Adrenal gland (tissue), 12 donors: ENCODE results near the gene AGO4. TPM values are rescaled to one million over a fixed set of nuclear protein-coding genes. Genes with fewer than 3 reads are reported as not detected.

Experiments used
- DNase-seq, 7 donors: peaks; one replicate each; pipeline ENCODE4 v3.0.0-alpha.2; 2019 to 2020
- H3K27ac ChIP-seq, 5 donors: fragments of 200-600 bp; sonication (generic) in 4 of 5; 1 replicate in 3 of 5; 2 replicates in 2 of 5; pipeline versions ENCODE4 v1.5.1 to v1.8.0; 2016 to 2020; ENCODE audit warnings: mild to moderate bottlenecking in 1 of 5
- H3K27me3 ChIP-seq: fragments of 200-600 bp; 2 replicates; pipeline ENCODE4 v1.8.0; 2021
- H3K36me3 ChIP-seq, 2 donors: fragments of 200-600 bp; replicated peaks in 1 of 2; 1 replicate in 1 of 2; 2 replicates in 1 of 2; pipeline versions ENCODE4 v1.5.1 to v1.8.0; 2018 to 2022
- H3K4me1 ChIP-seq, 2 donors: fragments of 200-600 bp; replicated peaks in 1 of 2; 1 replicate in 1 of 2; 2 replicates in 1 of 2; pipeline versions ENCODE4 v1.5.1 to v1.8.0; 2018 to 2021
- H3K4me3 ChIP-seq, 4 donors: fragments of 200-600 bp; sonication (generic) in 3 of 4; one replicate each; pipeline ENCODE4 v1.5.1; 2016 to 2018
- H3K9me3 ChIP-seq, 3 donors: fragments of 200-600 bp; sonication (generic) in 1 of 3; replicated peaks in 1 of 3; 1 replicate in 2 of 3; 2 replicates in 1 of 3; pipeline versions ENCODE4 v1.5.1 to v1.8.0; 2016 to 2021
- POLR2A ChIP-seq, 2 donors: fragments of 450-650 bp; IDR thresholded peaks; one replicate each; pipeline ENCODE4 v1.6.1; 2017; ENCODE audit warnings: antibody characterized with exemption in 2 of 2, mild to moderate bottlenecking in 2 of 2, moderate library complexity in 1 of 2
- WGBS, 4 donors: extraction: QIAGEN DNeasy Blood & Tissue Kit in 2 of 4; methylation state at CpG; one replicate each; pipeline versions ENCODE4 v1.1.5 to v1.1.7; 2013 to 2017; 5-methylcytosine and 5-hydroxymethylcytosine counted together
- intact Hi-C, 2 donors: fragments of 100-400 bp; cut with DNase I; formaldehyde crosslinking; loops; one replicate each; pipeline versions ENCODE4 v1.14.1 to v1.15.0; 2022 to 2023
- polyA plus RNA-seq, 3 donors: library from polyadenylated mRNA; stranded (reverse); fragments of 200-250 nt in 2 of 3; fragments of 350-450 nt in 1 of 3; fragmentation: Illumina TruSeq in 1 of 3; extraction: RNeasy Lipid Tissue Mini Kit (QIAGEN cat#74804) in 1 of 3; gene quantifications; one replicate each; pipeline ENCODE4 v1.2.3, GENCODE V29; 2013 to 2014
- total RNA-seq, 9 donors: library from RNA; depleted of rRNA in 4 of 9; stranded (reverse); fragments of >200 nt in 4 of 9; fragments of 120-200 nt in 1 of 9; fragmentation: NEBNext Ultra II Directional in 1 of 9; extraction: Animal tissue kit (Norgen Biotek cat#: 25700) in 1 of 9; gene quantifications; one replicate each; pipeline versions ENCODE4 v1.1.0 to v1.2.4, GENCODE V29; 2013 to 2023
- TF ChIP-seq, protein P1 (sequence below), 6 experiments: fragments of 450-650 bp in 4 of 6; fragments of 200-600 bp in 2 of 6; sonication (generic) in 1 of 6; IDR thresholded peaks; 1 replicate in 5 of 6; 2 replicates in 1 of 6; pipeline versions ENCODE4 v1.5.1 to v1.8.0; 2016 to 2021; ENCODE audit warnings: antibody characterized with exemption in 6 of 6, mild to moderate bottlenecking in 2 of 6, moderate library complexity in 1 of 6
- donor health status: healthy with polysubstance abuse.
- donor health status: Bipolar disorder and iron deficiency.
- donor health status: DM: yes; HTN: yes; CAD: no.
- donor health status: DM: no; HTN: no; CAD: no.
- donor health status: DM: no; HTN: no; CAD: no.
- donor health status: DM: yes; HTN: yes; CAD: no.

The AGO4 gene
- total and polyA plus RNA-seq, 12 donors, result 4.0 to 12.0 (median 8.4) TPM

DNA sequence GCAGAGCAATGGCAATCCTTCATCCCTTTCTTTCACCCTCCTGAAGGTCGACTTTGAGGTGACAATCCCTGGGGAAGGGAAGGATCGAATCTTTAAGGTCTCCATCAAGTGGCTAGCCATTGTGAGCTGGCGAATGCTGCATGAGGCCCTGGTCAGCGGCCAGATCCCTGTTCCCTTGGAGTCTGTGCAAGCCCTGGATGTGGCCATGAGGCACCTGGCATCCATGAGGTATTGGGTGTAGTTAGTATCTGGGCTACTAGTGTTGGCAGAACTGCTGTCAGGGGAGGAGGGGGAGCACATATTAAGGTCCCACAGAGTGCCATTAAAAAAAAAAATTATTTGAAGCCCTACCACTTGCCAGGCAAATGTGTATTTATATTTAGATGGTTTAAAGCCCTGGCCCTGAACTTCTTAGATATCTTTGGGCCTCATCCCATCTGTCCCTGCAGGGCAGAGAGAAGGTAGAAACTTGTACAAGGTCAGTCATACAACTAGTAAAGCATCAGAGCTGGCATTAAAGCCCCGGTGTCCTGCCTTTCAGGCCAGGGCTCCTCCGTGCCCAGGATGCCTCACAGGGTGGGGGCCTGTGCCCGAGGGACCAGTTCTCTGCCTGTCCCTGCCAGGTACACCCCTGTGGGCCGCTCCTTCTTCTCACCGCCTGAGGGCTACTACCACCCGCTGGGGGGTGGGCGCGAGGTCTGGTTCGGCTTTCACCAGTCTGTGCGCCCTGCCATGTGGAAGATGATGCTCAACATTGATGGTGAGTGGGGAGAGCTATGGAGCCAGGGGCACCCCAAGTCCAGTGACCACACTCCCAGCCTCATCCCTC lies 85.4 kb downstream of the AGO4 start:
- H3K4me1 ChIP-seq, result peaks cover 26% of the 10 kb centered on the region in 2 donors
- TF ChIP-seq POLR2A (IDR thresholded peaks at IDR 0.05), result no peak
- TF ChIP-seq, protein P1, sequence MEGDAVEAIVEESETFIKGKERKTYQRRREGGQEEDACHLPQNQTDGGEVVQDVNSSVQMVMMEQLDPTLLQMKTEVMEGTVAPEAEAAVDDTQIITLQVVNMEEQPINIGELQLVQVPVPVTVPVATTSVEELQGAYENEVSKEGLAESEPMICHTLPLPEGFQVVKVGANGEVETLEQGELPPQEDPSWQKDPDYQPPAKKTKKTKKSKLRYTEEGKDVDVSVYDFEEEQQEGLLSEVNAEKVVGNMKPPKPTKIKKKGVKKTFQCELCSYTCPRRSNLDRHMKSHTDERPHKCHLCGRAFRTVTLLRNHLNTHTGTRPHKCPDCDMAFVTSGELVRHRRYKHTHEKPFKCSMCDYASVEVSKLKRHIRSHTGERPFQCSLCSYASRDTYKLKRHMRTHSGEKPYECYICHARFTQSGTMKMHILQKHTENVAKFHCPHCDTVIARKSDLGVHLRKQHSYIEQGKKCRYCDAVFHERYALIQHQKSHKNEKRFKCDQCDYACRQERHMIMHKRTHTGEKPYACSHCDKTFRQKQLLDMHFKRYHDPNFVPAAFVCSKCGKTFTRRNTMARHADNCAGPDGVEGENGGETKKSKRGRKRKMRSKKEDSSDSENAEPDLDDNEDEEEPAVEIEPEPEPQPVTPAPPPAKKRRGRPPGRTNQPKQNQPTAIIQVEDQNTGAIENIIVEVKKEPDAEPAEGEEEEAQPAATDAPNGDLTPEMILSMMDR (IDR thresholded peaks at IDR 0.05), result no peak
- no peaks in the 10 kb centered on the region for H3K9me3 ChIP-seq
- 65 to 80% (median 71%) methylated on average over 8 to 14 of the region's 14 CpGs for WGBS, 4 donors
- H3K27ac ChIP-seq, result peak overlapping the region; percentile 35 to 92 (median 75)
- H3K36me3 ChIP-seq, result peaks cover 0 to 69% of the 10 kb centered on the region in 2 donors
- no peak overlapping the region for H3K4me3 ChIP-seq
- DNase-seq, result peak; percentile 46 to 65 (median 61)
- H3K27me3 ChIP-seq, result no peaks in the 10 kb centered on the region
- intact Hi-C loops, result no loop called here

DNA sequence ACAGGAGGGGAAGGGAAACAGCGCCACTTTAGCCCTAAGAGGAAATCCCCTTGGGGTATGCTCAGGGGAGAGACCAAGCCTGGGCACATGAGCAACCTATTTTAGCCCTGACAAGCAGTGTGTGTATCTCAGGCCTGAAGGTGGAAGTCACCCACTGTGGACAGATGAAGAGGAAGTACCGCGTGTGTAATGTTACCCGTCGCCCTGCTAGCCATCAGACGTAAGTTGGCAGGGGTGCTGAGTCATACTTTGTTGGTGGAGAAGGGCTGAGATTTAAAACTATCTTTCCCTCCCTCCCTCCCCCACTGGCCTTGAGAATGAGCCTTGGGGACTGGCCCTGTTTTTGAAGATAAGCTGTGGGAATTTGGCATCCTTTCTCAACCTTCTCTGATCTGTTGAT lies 86.4 kb downstream of the AGO4 start:
- H3K27me3 ChIP-seq, result no peaks in the 10 kb centered on the region
- H3K9me3 ChIP-seq, result no peaks in the 10 kb centered on the region
- no peak overlapping the region for H3K4me3 ChIP-seq
- peak in 1 of 2 donors; percentile 37 for TF ChIP-seq POLR2A (IDR thresholded peaks at IDR 0.05)
- TF ChIP-seq, protein P1 (IDR thresholded peaks at IDR 0.05), result no peak
- peaks cover 26% of the 10 kb centered on the region in 2 donors for H3K4me1 ChIP-seq
- peak overlapping the region; percentile 35 to 92 (median 75) for H3K27ac ChIP-seq
- 28 to 57% (median 37%) methylated on average over 6 of the region's 6 CpGs for WGBS, 4 donors
- intact Hi-C loops, result no loop called here
- DNase-seq, result peak; percentile 80 to 93 (median 91)
- peaks cover 0 to 75% of the 10 kb centered on the region in 2 donors for H3K36me3 ChIP-seq

DNA sequence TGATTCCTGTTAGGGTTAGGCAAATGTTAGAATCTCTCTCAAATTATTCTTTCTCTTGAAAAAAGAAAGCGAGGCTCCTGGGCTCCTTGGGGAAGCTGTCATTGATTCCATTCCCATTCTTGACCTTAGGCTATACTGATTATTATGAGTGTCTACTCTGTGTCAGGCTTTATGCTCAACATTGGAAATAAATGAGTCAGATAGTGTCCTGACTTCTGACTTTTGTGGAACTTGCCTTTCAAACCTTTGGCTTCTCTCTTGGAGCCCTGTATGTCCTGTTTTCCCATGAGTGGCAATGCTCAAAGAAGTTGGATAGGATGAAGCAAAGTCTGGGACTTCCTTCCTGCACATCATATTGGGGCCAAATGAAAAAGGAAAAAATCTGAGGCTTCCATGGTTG lies 86.8 kb downstream of the AGO4 start:
- H3K36me3 ChIP-seq, result peaks cover 0 to 74% of the 10 kb centered on the region in 2 donors
- 41 to 69% (median 63%) methylated on average over 1 of the region's 1 CpG for WGBS, 4 donors
- DNase-seq, result no peak
- no peak overlapping the region for H3K4me3 ChIP-seq
- H3K9me3 ChIP-seq, result no peaks in the 10 kb centered on the region
- peaks cover 26% of the 10 kb centered on the region in 2 donors for H3K4me1 ChIP-seq
- peak overlapping the region; percentile 35 to 92 (median 75) for H3K27ac ChIP-seq
- intact Hi-C loops, result no loop called here
- no peak for TF ChIP-seq POLR2A (IDR thresholded peaks at IDR 0.05)
- TF ChIP-seq, protein P1 (IDR thresholded peaks at IDR 0.05), result no peak
- H3K27me3 ChIP-seq, result no peaks in the 10 kb centered on the region

DNA sequence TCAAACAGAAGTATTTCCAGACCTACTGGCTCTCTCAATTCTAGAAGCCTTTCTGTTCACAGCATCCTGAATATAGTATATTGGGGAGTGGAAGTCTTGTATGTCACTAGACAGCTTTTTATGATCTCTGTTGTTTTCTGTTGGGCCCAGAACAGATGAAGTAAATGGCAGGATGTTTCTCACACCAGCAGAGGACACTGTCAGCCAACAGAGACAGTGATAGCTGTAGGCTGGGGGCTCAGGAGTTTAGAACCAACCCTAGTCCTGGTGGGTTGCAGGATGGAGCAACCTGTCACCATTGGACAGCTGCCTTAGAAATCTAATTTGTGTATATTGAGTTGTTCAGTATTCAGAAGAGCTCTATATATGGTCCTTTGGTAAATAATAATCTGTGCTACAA lies 92.1 kb downstream of the AGO4 start:
- intact Hi-C loops, result no loop called here
- no peak for DNase-seq
- Histone ChIP-seq H3K27me3 (no peaks in the 10 kb centered on the region), H3K9me3 (no peaks in the 10 kb centered on the region), H3K4me1 (peaks cover 2 to 3% of the 10 kb centered on the region in 2 donors), H3K4me3 (no peak overlapping the region), H3K27ac (no peak overlapping the region), H3K36me3 (peaks cover 0 to 71% of the 10 kb centered on the region in 2 donors)
- TF ChIP-seq, protein P1 (IDR thresholded peaks at IDR 0.05), result no peak
- TF ChIP-seq POLR2A (IDR thresholded peaks at IDR 0.05), result no peak
